IPS DF 4.7 (cell line): ENCODE data around the gene LY6G5C.

Source experiments
- DNase-seq: peaks from one replicate; pipeline ENCODE4 v3.0.0-alpha.2; 2013; ENCODE audit warnings: low spot score; ENCODE audit errors: extremely low read depth

Gene LY6G5C

GRCh38 chr6:31642798-31643570, 37.9 kb downstream of the LY6G5C start:
- no peak for DNase-seq

- DNase-seq = no peak
Measured at GRCh38 chr6:31641370-31641769, 39.5 kb downstream of the LY6G5C start.

- DNase-seq = no peak
Measured at GRCh38 chr6:31640612-31641011, 40.3 kb downstream of the LY6G5C start.

GRCh38 chr6:31639449-31639861, 41.4 kb downstream of the LY6G5C start:
- DNase-seq = no peak

- DNase-seq = no peak
Measured at GRCh38 chr6:31639043-31639442, 41.8 kb downstream of the LY6G5C start.

- DNase-seq = no peak
Measured at GRCh38 chr6:31636698-31637596, 43.9 kb downstream of the LY6G5C start.

GRCh38 chr6:31634969-31635575, 45.8 kb downstream of the LY6G5C start:
- DNase-seq = no peak

- no peak for DNase-seq
Measured at GRCh38 chr6:31634131-31634530, 46.7 kb downstream of the LY6G5C start.

GRCh38 chr6:31633447-31633846, 47.4 kb downstream of the LY6G5C start:
- no peak for DNase-seq

- no peak for DNase-seq
Measured at GRCh38 chr6:31632279-31632946, 48.5 kb downstream of the LY6G5C start.

GRCh38 chr6:31631681-31632278, 49.1 kb downstream of the LY6G5C start:
- DNase-seq = no peak

- DNase-seq = no peak
Measured at GRCh38 chr6:31631209-31631608, 49.7 kb downstream of the LY6G5C start.

- no peak for DNase-seq
Measured at GRCh38 chr6:31630177-31630934, 50.5 kb downstream of the LY6G5C start.

- DNase-seq = no peak
Measured at GRCh38 chr6:31629014-31629413, 51.9 kb downstream of the LY6G5C start.

- DNase-seq = no peak
Measured at GRCh38 chr6:31627690-31628287, 53.1 kb downstream of the LY6G5C start.

- no peak for DNase-seq
Measured at GRCh38 chr6:31626952-31627351, 53.9 kb downstream of the LY6G5C start.
